ENCODE measurements around the gene DAGLA.

DNA sequence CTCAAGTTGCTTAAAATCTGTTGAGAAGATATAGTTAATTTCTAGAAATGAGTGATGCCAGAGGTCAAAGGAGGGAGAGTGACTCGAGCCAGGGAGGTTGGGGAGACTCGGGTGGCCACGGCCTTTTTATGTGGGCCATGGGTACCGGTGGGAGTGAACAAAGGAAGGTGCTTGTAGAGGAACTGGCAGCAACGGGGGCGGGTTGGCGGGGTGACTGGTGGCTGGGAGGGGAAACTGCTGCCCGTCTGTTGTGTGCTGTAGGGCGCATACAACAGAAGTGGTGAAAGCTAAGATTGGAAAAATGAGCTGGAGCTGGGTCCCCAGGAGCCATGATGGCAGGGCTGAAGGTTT, 5.4 kb downstream of the DAGLA start:
- TF ChIP-seq, protein P1, sequence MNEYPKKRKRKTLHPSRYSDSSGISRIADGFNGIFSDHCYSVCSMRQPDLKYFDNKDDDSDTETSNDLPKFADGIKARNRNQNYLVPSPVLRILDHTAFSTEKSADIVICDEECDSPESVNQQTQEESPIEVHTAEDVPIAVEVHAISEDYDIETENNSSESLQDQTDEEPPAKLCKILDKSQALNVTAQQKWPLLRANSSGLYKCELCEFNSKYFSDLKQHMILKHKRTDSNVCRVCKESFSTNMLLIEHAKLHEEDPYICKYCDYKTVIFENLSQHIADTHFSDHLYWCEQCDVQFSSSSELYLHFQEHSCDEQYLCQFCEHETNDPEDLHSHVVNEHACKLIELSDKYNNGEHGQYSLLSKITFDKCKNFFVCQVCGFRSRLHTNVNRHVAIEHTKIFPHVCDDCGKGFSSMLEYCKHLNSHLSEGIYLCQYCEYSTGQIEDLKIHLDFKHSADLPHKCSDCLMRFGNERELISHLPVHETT (CRISPR knock-in tag; conservative IDR thresholded peaks at IDR 0.05): no peak
- TF ChIP-seq ZFP36 (IDR thresholded peaks at IDR 0.05; ENCODE audit: borderline replicate concordance, low read depth, low read length, partially characterized antibody): no peak
- TF ChIP-seq, protein P2, sequence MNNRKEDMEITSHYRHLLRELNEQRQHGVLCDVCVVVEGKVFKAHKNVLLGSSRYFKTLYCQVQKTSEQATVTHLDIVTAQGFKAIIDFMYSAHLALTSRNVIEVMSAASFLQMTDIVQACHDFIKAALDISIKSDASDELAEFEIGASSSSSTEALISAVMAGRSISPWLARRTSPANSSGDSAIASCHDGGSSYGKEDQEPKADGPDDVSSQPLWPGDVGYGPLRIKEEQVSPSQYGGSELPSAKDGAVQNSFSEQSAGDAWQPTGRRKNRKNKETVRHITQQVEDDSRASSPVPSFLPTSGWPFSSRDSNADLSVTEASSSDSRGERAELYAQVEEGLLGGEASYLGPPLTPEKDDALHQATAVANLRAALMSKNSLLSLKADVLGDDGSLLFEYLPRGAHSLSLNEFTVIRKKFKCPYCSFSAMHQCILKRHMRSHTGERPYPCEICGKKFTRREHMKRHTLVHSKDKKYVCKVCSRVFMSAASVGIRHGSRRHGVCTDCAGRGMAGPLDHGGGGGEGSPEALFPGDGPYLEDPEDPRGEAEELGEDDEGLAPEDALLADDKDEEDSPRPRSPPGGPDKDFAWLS (CRISPR knock-in tag; IDR thresholded peaks at IDR 0.05; ENCODE audit: borderline replicate concordance): no peak
- TF ChIP-seq, protein P3, sequence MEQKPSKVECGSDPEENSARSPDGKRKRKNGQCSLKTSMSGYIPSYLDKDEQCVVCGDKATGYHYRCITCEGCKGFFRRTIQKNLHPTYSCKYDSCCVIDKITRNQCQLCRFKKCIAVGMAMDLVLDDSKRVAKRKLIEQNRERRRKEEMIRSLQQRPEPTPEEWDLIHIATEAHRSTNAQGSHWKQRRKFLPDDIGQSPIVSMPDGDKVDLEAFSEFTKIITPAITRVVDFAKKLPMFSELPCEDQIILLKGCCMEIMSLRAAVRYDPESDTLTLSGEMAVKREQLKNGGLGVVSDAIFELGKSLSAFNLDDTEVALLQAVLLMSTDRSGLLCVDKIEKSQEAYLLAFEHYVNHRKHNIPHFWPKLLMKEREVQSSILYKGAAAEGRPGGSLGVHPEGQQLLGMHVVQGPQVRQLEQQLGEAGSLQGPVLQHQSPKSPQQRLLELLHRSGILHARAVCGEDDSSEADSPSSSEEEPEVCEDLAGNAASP (CRISPR knock-in tag; IDR thresholded peaks at IDR 0.05; ENCODE audit: borderline replicate concordance): no peak
- TF ChIP-seq NR3C1 (CRISPR knock-in tag; IDR thresholded peaks at IDR 0.05): no peak
- no peak for TF ChIP-seq HNRNPLL (IDR thresholded peaks at IDR 0.05; ENCODE audit: low read depth, low read length, poor library complexity, severe bottlenecking)
- no peak for TF ChIP-seq ZFX (CRISPR knock-in tag; IDR thresholded peaks at IDR 0.05; ENCODE audit: low read depth)
- no peak for TF ChIP-seq ZNF563 (CRISPR knock-in tag; IDR thresholded peaks at IDR 0.05)
- TF ChIP-seq RNF2 (conservative IDR thresholded peaks at IDR 0.05; ENCODE audit: low read depth): no peak
- TF ChIP-seq RAD21 (CRISPR knock-in tag; IDR thresholded peaks at IDR 0.05): no peak
- no peak for TF ChIP-seq TMF1 (CRISPR knock-in tag; IDR thresholded peaks at IDR 0.05; ENCODE audit: low read depth)
- TF ChIP-seq, protein P4, sequence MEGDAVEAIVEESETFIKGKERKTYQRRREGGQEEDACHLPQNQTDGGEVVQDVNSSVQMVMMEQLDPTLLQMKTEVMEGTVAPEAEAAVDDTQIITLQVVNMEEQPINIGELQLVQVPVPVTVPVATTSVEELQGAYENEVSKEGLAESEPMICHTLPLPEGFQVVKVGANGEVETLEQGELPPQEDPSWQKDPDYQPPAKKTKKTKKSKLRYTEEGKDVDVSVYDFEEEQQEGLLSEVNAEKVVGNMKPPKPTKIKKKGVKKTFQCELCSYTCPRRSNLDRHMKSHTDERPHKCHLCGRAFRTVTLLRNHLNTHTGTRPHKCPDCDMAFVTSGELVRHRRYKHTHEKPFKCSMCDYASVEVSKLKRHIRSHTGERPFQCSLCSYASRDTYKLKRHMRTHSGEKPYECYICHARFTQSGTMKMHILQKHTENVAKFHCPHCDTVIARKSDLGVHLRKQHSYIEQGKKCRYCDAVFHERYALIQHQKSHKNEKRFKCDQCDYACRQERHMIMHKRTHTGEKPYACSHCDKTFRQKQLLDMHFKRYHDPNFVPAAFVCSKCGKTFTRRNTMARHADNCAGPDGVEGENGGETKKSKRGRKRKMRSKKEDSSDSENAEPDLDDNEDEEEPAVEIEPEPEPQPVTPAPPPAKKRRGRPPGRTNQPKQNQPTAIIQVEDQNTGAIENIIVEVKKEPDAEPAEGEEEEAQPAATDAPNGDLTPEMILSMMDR (CRISPR knock-in tag; IDR thresholded peaks at IDR 0.05): no peak
- no peak for TF ChIP-seq ZNF350 (CRISPR knock-in tag; IDR thresholded peaks at IDR 0.05; ENCODE audit: borderline replicate concordance, low read depth)
- no peak for TF ChIP-seq ZNF737 (CRISPR knock-in tag; IDR thresholded peaks at IDR 0.05; ENCODE audit: borderline replicate concordance)
